Measurements from ENCODE around the gene CCL3. TPM values are rescaled to one million over a fixed set of nuclear protein-coding genes. Genes with fewer than 3 reads are reported as not detected.

Gene CCL3
- total and polyA plus RNA-seq, 2 of the 4 experiments (the other 2 are of a cell fraction), result not detected

GRCh38 chr17:36112572-36112971 is 22.6 kb upstream of the CCL3 start:
- no peak overlapping the region for H4K91ac ChIP-seq (ENCODE audit: insufficient read depth, low read depth, low read length)
- H3K4me3 ChIP-seq (ENCODE audit: insufficient read depth, low read depth, low read length), result no peak overlapping the region
- H3K27me3 ChIP-seq (ENCODE audit: control insufficient read depth, insufficient read depth, low read length), result no peaks in the 10 kb centered on the region
- H3K79me1 ChIP-seq (ENCODE audit: low read depth in 1 of 2, low read length in 2 of 2), result no peaks in the 10 kb centered on the region
- no peaks in the 10 kb centered on the region for H3K9me3 ChIP-seq (ENCODE audit: control insufficient read depth, insufficient read depth, low read length)
- no peak for ATAC-seq (ENCODE audit: low read depth)
- intact Hi-C loops (cut with micrococcal nuclease) (no loop called here), dilution Hi-C loops (cut with HindIII; ENCODE audit: low sequenced_read_pairs, unreplicated experiment) (no loop called here), in situ Hi-C loops (cut with MboI; ENCODE audit: low sequenced_read_pairs) (no loop called here)
- H2AFZ ChIP-seq (replicated peaks; ENCODE audit: low read length, poor library complexity), result no peak overlapping the region
- no peak overlapping the region for H2BK20ac ChIP-seq (ENCODE audit: low read depth, low read length)
- no peak overlapping the region for H3K18ac ChIP-seq (ENCODE audit: low read depth, low read length)
- no peak overlapping the region for H3K4me2 ChIP-seq (ENCODE audit: low read depth, low read length)
- H3K56ac ChIP-seq (ENCODE audit: extremely low read depth, insufficient read depth, low read length), result no peak overlapping the region
- H4K8ac ChIP-seq (ENCODE audit: low read depth in 2 of 2, low read length in 2 of 2), result no peak overlapping the region
- H3K27ac ChIP-seq (ENCODE audit: insufficient read depth, low read length), result no peak overlapping the region
- H2BK15ac ChIP-seq (ENCODE audit: low read depth, low read length), result no peak overlapping the region
- no peak overlapping the region for H3K9ac ChIP-seq (ENCODE audit: low read depth, low read length)
- H3K36me3 ChIP-seq (ENCODE audit: control insufficient read depth, insufficient read depth, low read length), result no peaks in the 10 kb centered on the region
- H2BK5ac ChIP-seq (ENCODE audit: low read depth, low read length, poor library complexity, severe bottlenecking), result no peak overlapping the region
- H3K9me1 ChIP-seq (ENCODE audit: insufficient read depth, low read length), result no peaks in the 10 kb centered on the region
- no peak for DNase-seq
- H3K23ac ChIP-seq (ENCODE audit: low read depth, low read length), result no peak overlapping the region
- no peak overlapping the region for H2AK9ac ChIP-seq (replicated peaks; ENCODE audit: low read depth, low read length, poor library complexity)
- no peak overlapping the region for H2BK120ac ChIP-seq (ENCODE audit: low read depth, low read length)
- CTCF ChIA-PET, result no interaction called here
- no peak overlapping the region for H3K4ac ChIP-seq (ENCODE audit: low read depth, low read length)
- no peak overlapping the region for H2AK5ac ChIP-seq (ENCODE audit: low read depth, low read length)
- no TSS peak for BruUV-seq (replicated peaks)
- TF ChIP-seq RAD21 (IDR thresholded peaks at IDR 0.05; ENCODE audit: low read length) (no peak), USF2 (IDR thresholded peaks at IDR 0.05; ENCODE audit: low read depth, low read length) (no peak), MAFK (IDR thresholded peaks at IDR 0.05; ENCODE audit: low read depth, low read length) (no peak), POLR2A (IDR thresholded peaks at IDR 0.05; ENCODE audit: low read depth, low read length) (no peak), MAZ (IDR thresholded peaks at IDR 0.05; ENCODE audit: borderline replicate concordance, low read depth, low read length) (no peak), FOS (IDR thresholded peaks at IDR 0.05; ENCODE audit: low read depth, low read length) (no peak)
- POLR2A ChIA-PET (ENCODE audit: unreplicated experiment), result no interaction called here
- no peaks in the 10 kb centered on the region for H4K20me1 ChIP-seq (ENCODE audit: insufficient read depth, low read length)
- no peaks in the 10 kb centered on the region for H3K4me1 ChIP-seq (ENCODE audit: control insufficient read depth, insufficient read depth, low read length)
- no peak overlapping the region for H3K14ac ChIP-seq (replicated peaks; ENCODE audit: low read depth, low read length)
- H4K5ac ChIP-seq (ENCODE audit: low read depth, low read length), result no peak overlapping the region
